ENCODE data around the gene ERBB4.

DNA sequence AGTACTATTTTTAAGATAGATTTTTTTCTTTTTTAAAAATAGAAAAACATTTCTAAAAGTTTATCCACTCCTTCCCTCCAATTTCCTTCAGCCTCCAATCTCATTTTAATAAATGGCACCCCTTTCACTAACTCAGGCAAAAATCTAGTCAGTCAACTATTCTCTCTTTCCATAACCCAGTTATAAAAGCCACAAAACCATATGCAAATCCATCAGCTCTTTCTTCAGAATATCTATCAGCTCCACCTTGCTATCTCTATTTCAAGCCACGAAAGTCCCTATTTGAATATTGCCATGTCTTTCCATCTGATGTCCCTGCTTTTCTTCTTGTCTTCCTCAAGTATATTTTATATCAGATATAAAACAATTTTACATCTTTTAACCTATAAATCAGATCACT lies 397.1 kb downstream of the ERBB4 start:
- no peak for TF ChIP-seq GATA3 (IDR thresholded peaks at IDR 0.05; ENCODE audit: low read depth, low read length)
- no peak for TF ChIP-seq GATA2 (IDR thresholded peaks at IDR 0.05; ENCODE audit: low read depth, low read length)

Data from SH-SY5Y (cell line).